Endothelial cell (in vitro differentiated cells): Measurements from ENCODE around the gene FDCSP. TPM values are rescaled to one million over a fixed set of nuclear protein-coding genes. Genes with fewer than 3 reads are reported as not detected.

Experiments used
- DNase-seq: peaks from one replicate; pipeline ENCODE4 v3.0.0; 2021; ENCODE audit warnings: low spot score
- H3K27ac Mint-ChIP-seq: one replicate; pipeline ENCODE4 v1.8.0; 2021; ENCODE audit warnings: mixed read lengths, inconsistent platforms; ENCODE audit not compliant: unreplicated experiment
- H3K27me3 Mint-ChIP-seq: one replicate; pipeline ENCODE4 v1.8.0; 2021; ENCODE audit warnings: mild to moderate bottlenecking, moderate library complexity, mixed read lengths, inconsistent platforms; ENCODE audit not compliant: unreplicated experiment
- H3K36me3 Mint-ChIP-seq: one replicate; pipeline ENCODE4 v1.8.0; 2021; ENCODE audit warnings: mild to moderate bottlenecking, low read depth, mixed read lengths, inconsistent platforms; ENCODE audit not compliant: unreplicated experiment
- H3K4me1 Mint-ChIP-seq: one replicate; pipeline ENCODE4 v1.8.0; 2021; ENCODE audit warnings: mild to moderate bottlenecking, mixed read lengths, inconsistent platforms; ENCODE audit not compliant: unreplicated experiment
- H3K4me3 Mint-ChIP-seq: one replicate; pipeline ENCODE4 v1.8.0; 2021; ENCODE audit warnings: mild to moderate bottlenecking, mixed read lengths, inconsistent platforms; ENCODE audit not compliant: unreplicated experiment
- H3K9me3 Mint-ChIP-seq: one replicate; pipeline ENCODE4 v1.8.0; 2021; ENCODE audit warnings: mixed read lengths, inconsistent platforms; ENCODE audit not compliant: unreplicated experiment
- total RNA-seq: library from RNA; stranded (reverse); fragmentation: NEBNext Ultra II Directional; extraction: Animal tissue kit (Norgen Biotek cat#: 25700); gene quantifications from one replicate; pipeline ENCODE4 v1.2.1, GENCODE V29; 2021; ENCODE audit not compliant: unreplicated experiment
- TF ChIP-seq, protein P1 (sequence below): fragments of 200-600 bp; sonication (generic); IDR thresholded peaks from one replicate; pipeline ENCODE4 v1.5.0; 2021; ENCODE audit warnings: antibody characterized with exemption; ENCODE audit not compliant: unreplicated experiment

FDCSP gene
- total RNA-seq, 1 donor from 2014 or later: not detected

DNA sequence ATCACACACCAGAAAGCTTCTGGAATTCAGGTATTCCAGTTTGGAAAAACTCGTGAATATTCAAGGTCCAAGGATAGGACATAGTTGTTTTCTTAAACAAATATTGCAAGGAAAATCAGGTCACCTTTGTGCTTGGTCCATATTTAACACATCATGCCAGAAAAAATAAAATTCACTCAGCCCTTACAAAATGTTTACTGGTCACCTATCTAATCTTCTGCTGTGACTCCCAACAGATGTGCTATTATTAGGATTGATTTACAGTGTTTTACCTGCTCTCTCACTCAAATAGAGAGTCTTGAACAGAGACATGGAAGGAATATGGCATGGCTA is 26.0 kb downstream of the FDCSP start:
- Mint-ChIP-seq H3K27ac (no peak overlapping the region), H3K9me3 (no peaks in the 10 kb centered on the region), H3K4me1 (no peaks in the 10 kb centered on the region), H3K4me3 (no peak overlapping the region), H3K27me3 (no peaks in the 10 kb centered on the region), H3K36me3 (no peaks in the 10 kb centered on the region)
- DNase-seq: no peak
- TF ChIP-seq, protein P1, sequence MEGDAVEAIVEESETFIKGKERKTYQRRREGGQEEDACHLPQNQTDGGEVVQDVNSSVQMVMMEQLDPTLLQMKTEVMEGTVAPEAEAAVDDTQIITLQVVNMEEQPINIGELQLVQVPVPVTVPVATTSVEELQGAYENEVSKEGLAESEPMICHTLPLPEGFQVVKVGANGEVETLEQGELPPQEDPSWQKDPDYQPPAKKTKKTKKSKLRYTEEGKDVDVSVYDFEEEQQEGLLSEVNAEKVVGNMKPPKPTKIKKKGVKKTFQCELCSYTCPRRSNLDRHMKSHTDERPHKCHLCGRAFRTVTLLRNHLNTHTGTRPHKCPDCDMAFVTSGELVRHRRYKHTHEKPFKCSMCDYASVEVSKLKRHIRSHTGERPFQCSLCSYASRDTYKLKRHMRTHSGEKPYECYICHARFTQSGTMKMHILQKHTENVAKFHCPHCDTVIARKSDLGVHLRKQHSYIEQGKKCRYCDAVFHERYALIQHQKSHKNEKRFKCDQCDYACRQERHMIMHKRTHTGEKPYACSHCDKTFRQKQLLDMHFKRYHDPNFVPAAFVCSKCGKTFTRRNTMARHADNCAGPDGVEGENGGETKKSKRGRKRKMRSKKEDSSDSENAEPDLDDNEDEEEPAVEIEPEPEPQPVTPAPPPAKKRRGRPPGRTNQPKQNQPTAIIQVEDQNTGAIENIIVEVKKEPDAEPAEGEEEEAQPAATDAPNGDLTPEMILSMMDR: no peak

- TF ChIP-seq, protein P1: no peak
- DNase-seq: no peak
These were observed 43.8 kb downstream of the FDCSP start for GRCh38 chr4:70269674-70270073.

DNA sequence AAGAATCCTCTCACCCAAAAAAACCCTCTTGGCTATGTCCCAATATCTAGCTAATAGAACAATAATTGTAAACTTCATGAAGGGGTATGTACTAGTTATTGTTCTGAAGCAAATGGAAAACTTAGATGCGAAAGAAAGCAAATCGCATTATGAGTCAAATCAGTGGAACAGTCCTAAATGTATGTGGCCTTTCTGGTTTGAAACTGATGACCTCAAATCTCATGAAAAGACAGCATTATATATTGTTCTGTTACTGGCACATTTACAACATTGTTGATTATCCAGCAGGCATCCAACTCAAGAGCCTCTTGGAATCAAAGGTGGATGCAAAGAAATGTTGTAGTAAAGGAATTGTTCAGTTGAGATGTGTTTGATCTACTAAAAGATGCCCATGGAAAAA is 51.2 kb downstream of the FDCSP start:
- TF ChIP-seq, protein P1: no peak
- Mint-ChIP-seq H3K27me3 (no peaks in the 10 kb centered on the region), H3K27ac (no peak overlapping the region), H3K9me3 (no peaks in the 10 kb centered on the region), H3K4me1 (no peaks in the 10 kb centered on the region), H3K36me3 (no peaks in the 10 kb centered on the region), H3K4me3 (no peak overlapping the region)
- DNase-seq: no peak

More at GRCh38 chr4:70269674-70270073, 43.8 kb downstream of the FDCSP start:
- Mint-ChIP-seq H3K4me3 (no peak overlapping the region), H3K9me3 (no peaks in the 10 kb centered on the region), H3K27me3 (peaks cover 2% of the 10 kb centered on the region), H3K4me1 (no peaks in the 10 kb centered on the region), H3K36me3 (no peaks in the 10 kb centered on the region), H3K27ac (no peak overlapping the region)

- Mint-ChIP-seq H3K9me3 (no peaks in the 10 kb centered on the region), H3K27ac (no peak overlapping the region), H3K4me1 (no peaks in the 10 kb centered on the region), H3K36me3 (no peaks in the 10 kb centered on the region), H3K27me3 (peaks cover 2% of the 10 kb centered on the region), H3K4me3 (no peak overlapping the region)
- DNase-seq: no peak
- TF ChIP-seq, protein P1: no peak
These were observed 54.6 kb downstream of the FDCSP start for GRCh38 chr4:70280567-70280966.

Other genes starting within 250 kb of the FDCSP start
- not detected for gene STATH, start 230.2 kb upstream of the FDCSP start, total RNA-seq
- not detected for gene HTN3, start 197.7 kb upstream of the FDCSP start, total RNA-seq
- gene HTN1, start 175.7 kb upstream of the FDCSP start, total RNA-seq: not detected
- not detected for gene PRR27, start 71.9 kb upstream of the FDCSP start, total RNA-seq
- not detected for gene ODAM, start 30.4 kb upstream of the FDCSP start, total RNA-seq
- gene CSN3, start 16.5 kb downstream of the FDCSP start, total RNA-seq: not detected
- not detected for gene CABS1, start 108.9 kb downstream of the FDCSP start, total RNA-seq
- not detected for gene SMR3A, start 134.6 kb downstream of the FDCSP start, total RNA-seq
- gene SMR3B, start 157.0 kb downstream of the FDCSP start, total RNA-seq: 1.1 TPM
- not detected for gene OPRPN, start 171.8 kb downstream of the FDCSP start, total RNA-seq
- not detected for gene MUC7, start 246.1 kb downstream of the FDCSP start, total RNA-seq